Stimulated activated CD4-positive, alpha-beta T cell treated with anti-CD3 and anti-CD28 coated beads, Interleukin-1b, Interleukin-23, amount 100 ng/mL, for 1 hour (primary cell): ENCODE results near the gene VWA5B1.
A peak's percentile ranks its signal among the peaks of the same experiment; 100 is the strongest.
"Not testable (repeated sequence)": the region's sequence is repeated elsewhere in the genome, so short reads cannot be mapped to it uniquely, and the experiment has no call there.

Source experiments
- DNase-seq, 2 donors: peaks; one replicate each; pipeline ENCODE4 v3.0.0-alpha.2; 2020; ENCODE audit warnings: low read depth in 2 of 2

Gene VWA5B1, protein sequence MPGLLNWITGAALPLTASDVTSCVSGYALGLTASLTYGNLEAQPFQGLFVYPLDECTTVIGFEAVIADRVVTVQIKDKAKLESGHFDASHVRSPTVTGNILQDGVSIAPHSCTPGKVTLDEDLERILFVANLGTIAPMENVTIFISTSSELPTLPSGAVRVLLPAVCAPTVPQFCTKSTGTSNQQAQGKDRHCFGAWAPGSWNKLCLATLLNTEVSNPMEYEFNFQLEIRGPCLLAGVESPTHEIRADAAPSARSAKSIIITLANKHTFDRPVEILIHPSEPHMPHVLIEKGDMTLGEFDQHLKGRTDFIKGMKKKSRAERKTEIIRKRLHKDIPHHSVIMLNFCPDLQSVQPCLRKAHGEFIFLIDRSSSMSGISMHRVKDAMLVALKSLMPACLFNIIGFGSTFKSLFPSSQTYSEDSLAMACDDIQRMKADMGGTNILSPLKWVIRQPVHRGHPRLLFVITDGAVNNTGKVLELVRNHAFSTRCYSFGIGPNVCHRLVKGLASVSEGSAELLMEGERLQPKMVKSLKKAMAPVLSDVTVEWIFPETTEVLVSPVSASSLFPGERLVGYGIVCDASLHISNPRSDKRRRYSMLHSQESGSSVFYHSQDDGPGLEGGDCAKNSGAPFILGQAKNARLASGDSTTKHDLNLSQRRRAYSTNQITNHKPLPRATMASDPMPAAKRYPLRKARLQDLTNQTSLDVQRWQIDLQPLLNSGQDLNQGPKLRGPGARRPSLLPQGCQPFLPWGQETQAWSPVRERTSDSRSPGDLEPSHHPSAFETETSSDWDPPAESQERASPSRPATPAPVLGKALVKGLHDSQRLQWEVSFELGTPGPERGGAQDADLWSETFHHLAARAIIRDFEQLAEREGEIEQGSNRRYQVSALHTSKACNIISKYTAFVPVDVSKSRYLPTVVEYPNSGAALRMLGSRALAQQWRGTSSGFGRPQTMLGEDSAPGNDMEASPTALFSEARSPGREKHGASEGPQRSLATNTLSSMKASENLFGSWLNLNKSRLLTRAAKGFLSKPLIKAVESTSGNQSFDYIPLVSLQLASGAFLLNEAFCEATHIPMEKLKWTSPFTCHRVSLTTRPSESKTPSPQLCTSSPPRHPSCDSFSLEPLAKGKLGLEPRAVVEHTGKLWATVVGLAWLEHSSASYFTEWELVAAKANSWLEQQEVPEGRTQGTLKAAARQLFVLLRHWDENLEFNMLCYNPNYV

DNA sequence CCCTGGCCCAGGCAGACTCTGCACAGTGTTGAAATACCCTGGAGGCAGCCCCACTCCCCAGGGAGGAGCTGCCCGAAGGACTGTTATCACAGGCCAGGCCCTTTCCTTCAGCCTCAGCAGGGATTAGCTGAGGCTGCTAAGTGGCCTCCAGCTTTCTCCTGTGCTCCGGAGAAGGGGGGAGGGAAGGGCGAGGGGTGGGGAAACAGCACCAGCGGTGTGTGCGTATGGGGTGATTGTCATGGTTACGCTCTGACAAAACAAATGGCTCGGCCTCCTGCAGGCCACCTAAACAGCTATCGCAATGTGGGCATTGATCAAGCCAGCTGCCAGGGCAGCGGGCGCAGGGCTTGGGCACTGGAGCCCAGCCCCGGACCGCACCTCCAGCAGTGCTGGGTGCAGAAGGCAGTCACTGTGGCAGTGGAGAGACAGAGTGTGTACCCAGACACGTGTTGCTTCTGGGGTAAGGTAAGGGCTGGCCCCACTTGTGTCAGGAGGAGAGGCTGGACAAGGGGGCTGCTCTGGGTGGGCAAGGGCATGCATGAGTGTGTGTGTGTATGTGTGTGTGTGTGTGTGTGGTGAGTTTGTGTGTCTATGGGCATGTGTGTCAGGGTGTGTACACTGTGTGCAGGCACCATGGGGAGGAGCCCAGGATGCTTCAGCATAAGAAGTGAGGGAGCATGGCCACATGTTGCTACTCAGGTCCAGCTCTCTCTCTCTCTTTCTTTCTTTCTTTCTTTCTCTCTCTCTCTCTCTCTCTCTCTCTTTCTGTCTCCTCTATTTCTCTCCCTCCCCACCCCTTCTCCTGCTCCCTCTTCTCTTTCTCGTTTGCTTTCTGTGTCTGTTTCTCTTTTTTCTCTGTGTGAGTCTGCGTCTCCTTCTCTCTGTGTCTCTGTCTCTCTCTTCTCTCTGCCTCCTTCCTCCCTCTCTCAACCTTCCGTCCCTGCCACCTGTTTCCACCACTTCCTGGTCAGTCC, at the start of gene VWA5B1:
Gene VWA5B1, plus strand, starts transcription at position 252 of the 974 bp plus-strand sequence. CDS start 19,727 bp downstream, outside the sequence.
- DNase-seq: no peak

DNA sequence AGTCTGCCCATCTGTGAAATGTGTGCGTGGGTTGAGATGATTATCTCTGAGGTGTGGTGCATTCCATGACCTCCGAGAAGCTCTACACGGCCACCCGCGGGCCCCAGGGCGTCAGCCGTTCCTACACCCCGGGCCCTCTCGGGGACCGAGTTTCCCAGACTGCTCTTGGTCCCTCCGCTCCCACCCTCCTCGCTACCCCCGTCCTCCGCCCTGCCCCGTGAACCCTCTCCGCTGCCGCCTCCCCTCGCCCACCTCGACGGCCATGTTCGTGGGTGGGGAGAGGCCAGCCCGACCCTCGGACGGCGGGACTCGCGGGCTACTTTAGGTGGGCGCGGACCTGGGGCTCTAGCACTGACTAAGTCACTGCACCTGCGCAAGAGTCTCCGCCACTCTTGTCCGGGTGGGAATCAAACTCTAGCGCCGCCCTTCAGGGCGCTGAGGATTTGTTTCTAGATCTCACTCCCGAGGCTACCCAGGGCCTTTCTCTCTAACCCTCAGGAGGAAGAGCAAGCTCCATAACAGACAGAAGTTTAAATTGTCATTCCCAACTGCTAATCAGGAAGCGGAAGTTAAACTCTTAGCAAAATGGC, 47.7 kb upstream of the VWA5B1 start:
- no peak for DNase-seq

DNA sequence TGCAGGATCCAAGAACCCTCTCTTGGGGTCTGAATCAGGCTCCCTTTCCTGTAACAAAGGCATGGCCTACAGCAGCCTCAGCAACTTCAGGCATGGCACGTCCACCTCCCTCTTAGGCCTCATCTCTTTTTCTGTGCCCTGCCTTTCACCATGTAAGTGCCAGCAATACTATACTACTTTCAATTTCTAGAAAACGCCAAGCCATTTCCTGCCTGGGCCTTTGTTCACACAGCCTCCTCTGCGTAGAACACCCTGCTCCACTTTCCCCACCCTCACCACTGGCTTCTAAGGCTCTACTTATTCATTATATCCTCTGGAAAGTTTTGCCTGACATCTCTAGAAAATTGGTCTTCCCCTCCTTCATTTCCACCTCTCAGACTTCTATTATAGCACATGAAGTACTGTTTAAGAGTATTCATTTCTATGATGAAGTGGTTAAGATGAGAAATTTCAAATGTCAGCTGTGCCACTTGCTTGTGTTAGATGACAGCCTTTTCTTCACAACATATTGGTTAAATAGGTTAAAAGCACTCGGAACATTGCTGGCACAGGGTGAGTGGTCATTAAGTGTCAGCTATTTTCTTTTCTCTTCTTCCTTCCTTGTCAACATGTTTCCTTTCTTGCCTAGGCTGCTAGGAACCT, 41.6 kb upstream of the VWA5B1 start:
- peak in 1 of 2 donors; percentile 5 for DNase-seq

DNA sequence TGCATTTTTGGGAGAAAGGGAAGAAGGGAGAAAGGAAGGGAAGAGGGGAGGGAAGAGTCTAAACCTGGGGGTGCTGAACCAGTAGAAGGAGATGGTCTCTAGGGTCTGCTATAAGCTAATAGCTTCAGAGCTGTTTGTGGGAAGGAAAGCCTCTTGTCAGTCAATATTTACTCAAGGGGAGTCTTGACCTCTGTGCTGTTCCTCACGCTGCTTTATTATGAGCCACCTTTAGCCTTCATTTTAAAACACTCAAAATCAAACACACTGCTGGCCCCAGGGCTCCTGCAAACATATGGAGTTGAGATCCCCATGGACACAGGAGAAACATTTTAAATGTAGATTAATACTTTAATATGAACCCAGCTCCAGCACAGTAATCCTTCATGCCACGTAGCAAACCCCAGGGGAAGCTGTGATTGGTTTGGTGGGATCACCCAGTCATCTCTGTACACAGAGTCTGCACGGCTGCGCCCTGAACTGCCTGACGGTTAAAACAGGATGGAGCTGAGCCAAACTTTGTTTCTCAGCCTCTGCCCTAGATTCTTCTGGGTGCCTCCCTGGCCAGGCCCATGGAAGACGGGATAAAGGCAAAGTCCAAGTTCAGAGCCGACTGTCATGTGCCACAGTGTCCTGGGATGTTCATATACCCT, 40.2 kb upstream of the VWA5B1 start:
- no peak for DNase-seq

DNA sequence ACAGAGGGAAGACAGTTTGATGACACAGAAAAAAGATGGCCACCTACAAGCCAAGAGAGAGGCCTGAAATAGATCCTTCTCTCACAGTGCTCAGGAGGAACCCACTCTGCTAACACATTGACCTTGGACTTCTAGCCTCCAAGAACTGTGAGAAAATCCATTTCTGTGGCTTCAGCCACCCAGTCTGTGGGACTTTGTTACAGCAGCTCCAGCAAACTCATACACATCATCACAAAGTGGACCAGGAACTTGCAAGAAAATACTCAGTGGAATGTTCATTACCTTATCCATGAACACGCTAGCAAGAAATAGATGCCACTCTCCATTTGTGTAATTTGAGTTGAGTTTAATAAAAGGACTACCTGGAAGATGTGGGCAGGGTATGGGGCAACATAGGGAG, 38.1 kb upstream of the VWA5B1 start:
- DNase-seq: no peak

DNA sequence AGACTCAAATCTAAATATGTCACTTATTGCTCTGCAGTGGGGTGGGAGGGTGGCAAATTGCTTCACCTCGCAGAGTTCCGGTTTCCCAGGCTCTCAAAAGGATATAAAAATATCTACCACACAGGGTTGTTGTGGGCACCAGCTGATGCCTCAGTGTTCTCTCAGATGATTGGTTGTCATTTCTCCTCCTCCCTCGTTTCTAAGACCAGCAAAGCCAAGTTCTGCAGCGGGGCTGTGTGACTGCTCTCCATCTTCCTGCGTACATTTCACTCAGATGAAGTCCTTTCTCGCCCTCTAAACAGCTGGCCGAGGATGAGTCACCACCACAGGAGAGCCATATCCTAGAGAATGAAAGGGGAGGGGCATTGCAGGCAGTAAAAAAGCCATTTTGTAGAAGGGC, 35.0 kb upstream of the VWA5B1 start:
- DNase-seq: no peak

DNA sequence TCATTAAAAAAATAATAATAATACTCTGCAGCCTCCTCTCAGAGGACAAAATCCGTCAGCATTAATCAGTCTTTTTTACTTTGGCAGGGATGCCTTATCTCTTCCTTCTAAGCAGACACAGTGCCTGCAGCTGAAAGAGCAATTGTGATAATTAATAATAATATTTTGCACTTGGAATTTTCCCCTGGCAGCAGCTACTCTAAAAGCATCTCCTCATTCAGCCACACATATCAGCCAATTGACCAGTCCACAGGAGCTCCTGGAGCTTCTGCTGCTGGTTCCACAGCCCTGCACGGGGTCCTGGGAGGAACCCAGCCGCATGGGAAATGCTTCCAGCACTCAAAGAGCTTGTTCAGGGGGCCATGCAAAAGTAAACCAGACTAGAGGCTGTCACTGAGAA, 31.0 kb upstream of the VWA5B1 start:
- no peak for DNase-seq

DNA sequence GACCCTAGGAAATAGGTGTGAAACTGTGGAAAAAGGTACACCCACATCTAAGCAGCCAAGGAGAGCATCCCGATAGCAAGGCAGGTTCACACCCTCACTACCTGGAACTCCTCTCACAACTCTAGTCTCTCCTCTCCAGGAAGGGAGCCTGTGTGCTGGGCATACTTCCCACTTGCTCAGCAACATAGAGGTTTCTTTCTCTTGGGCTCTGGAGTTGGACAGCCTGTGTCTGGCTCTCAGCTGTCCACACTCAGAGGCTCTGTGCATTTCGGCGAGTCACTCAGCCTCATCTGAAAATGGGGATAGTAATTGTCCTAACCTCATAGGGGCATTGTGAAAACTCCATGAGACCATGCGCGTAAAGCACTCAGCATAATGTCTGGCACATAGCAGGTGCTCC, 29.6 kb upstream of the VWA5B1 start:
- no peak for DNase-seq

DNA sequence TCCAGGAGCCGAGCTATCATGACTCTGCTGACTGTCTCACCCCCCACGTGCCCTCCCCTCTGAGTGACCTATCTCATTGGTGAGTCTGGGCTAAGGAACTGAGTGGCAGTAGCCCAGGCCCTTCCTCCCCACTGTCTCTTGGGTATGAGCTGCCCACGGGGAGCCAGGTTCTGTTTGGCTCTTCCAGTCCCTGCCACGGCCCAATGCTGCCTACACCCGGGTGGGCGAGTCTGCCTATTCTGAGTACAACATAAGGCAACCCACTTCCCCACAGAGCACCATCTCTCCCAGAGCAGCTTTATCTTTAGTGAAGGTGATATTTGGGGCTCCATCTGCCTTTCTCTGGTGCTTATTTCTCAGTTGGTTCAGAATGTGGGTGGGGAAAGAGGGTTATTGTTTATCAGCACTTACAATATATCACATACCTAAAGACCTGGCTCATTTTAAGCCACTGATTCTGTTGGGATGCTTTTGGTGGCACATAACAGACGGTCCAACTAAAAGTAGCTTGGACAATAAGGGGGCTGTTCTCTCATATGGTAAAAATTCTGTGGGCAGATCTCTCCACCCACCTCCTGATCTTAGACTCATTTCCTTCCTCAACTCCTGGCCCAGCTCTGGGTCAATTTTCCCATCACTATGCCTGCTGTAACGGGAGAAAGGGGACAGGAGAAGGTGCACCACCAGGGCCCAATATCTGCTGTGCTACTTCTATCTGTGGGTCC, 27.7 kb upstream of the VWA5B1 start:
- DNase-seq: no peak

DNA sequence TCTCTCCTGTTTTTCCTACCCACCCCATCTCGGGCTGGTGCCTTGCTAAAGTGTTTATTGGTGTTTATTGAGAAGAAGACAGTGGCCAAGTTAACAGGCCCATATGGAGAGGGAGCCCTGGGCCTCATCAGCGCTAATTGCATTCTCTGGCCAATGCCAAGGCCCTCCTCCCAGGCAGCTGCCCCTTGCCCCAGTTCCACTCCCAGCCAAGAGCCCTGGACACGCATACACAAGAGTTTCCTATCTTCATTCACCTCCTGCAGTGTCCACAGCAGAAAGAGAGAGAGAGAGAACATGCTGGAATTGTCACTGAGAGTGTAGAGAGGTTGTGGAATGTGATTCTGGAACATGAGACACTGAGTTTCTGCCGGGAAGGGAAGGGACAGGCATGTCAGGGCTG, 25.4 kb upstream of the VWA5B1 start:
- no peak for DNase-seq

DNA sequence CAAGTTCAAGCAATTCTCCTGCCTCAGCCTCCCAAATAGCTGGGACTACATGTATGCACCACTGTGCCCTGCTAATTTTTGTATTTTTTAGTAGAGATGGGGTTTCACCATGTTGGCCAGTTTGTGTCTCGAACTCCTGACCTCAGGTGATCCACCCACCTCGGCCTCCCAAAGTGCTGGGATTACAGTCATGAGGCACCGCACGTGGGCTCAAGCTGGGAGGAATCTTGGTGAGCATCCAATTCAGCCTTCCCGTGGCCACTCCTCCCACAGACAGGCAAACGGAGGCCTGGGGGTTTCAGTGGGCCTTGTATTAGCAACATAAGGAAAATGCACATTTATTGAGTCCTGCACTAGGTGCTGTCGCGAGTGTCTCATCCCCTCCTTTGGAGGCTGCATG, 24.5 kb upstream of the VWA5B1 start:
- no peak for DNase-seq

DNA sequence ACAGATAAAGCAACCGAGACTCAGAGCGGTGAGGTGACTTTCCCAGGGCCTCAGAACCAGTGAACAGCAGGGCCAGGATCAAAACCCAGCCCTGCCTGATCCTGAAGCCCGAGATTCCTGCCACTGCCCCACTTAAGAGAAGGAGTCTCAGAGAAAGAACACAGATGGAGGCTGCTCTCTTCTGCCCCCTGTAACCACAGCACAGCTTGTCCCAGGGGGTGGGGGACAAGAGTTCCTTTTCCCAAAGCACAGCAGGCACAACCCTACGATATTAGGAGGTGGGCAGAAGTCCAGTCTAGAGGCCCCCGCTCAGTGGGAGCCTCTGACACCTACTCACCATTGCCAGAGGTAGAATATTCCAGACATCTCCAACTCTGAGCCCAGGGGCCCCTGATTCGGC, 24.0 kb upstream of the VWA5B1 start:
- no peak for DNase-seq

DNA sequence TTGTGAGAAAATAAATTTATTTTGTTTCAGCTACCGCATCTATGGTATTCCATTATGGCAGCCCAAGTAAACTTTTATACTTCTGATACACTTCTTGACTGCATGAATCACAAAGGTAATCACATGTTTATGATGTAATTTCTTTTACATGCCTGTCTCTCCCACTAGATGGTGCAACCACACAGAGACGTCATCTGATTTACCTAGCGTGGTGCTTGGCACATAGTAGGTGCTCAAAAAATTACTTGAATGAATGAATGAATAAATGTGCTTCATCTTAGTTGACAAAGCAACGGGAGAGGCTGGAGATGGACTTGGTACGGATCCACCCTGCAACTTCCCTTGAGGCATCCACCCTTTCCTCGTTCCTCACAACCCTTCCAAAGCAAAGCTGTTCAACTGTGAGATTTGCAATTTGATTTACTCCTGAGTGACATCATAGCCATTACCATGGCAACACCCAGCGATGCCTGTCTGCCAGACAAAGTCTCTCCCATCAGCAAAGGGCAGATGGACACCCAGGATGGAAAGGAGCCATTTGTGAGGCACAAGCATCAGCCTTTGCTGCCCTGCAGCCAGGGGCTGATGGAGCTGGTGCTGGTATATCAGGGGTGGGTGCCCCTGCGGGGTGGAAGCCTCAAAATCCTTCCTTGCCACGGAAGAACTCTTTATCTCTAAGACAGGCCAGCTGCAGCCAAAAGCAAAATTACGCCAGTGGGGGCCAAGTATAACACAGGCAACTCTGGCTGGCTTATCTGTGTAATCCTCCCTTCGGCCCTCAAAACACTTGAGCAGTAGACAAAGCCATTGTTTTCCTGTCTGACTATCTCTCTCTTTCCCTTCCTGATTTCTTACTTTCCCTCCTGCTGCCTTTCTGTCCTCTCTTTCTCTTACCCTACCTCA, 18.9 kb upstream of the VWA5B1 start:
- DNase-seq: no peak

DNA sequence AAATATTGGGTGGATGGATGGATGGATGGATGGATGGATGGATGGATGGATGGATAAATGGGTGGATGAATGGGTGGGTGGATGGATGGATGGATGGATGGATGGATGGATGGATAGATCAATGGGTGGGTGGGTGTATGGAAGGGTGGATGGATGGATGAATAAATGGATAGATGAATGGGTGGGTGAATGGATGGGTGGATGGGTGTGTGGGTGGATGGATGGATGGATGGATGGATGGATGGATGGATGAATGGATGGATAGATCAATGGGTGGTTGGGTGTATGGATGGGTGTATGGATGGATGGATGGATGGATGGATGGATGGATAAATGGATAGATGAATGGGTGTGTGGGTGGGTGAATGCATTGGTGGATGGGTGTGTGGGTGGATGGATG, 17.0 kb upstream of the VWA5B1 start:
- DNase-seq: not testable (repeated sequence)

DNA sequence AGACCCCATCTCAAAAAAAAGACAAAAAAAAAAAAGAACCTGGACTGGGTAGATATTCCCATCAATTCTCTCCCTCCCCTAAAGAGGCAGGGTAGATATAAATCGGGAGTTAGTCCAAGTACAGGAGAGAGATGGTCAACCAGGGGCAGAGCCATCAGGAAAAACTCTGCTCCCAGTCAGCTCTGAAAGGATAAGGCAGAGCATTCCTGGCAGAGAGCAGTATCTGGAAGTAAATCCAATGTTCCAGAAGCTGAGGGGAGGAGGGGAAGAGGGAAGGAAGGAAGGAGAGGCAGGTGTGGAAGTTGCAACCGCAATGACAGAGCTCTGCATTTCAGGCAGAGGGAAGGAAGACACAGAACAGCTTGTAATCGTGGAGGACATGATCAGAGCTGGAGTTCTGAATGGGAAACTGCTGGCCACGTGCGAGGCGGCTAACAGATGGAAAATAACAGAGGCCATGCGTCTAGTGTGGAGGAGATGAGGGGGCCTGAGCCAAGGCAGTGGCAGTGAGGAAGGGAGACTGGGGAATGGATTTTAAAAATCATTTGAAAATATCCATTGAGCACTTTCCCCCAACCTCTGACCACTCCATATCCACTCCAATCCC, 15.3 kb upstream of the VWA5B1 start:
- DNase-seq: no peak

DNA sequence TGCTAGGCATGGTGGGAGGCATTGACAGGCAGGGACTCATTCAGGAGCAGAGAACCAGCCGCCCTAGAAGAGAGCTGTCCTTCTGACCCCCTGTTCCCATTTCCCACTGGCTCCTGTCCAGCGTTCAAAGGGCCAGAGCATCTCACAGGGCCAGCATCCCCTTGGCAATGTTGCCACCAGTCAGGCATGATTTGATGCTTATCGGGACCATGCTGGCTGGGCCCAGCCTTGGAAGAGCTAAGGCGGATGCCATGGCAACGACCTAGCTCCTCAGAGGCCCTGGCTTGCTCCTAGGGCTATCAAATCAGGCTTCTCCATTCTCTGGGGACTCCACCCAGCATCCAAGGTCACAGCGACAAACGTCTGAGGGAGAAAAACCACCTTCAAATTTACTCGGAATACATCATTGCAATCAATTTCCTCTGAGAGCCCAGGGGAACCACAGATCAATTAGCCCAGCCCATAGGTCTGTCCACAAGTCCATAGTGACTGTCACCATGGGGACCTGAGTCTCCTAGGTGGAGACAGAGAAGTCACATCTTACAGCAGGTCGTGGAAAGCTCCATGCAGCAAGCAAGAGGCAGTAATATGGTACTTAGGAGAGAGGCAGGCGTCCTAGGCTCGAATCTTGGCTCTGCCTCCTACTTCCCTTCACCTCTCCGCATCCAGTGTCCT, 14.1 kb upstream of the VWA5B1 start:
- DNase-seq: no peak

DNA sequence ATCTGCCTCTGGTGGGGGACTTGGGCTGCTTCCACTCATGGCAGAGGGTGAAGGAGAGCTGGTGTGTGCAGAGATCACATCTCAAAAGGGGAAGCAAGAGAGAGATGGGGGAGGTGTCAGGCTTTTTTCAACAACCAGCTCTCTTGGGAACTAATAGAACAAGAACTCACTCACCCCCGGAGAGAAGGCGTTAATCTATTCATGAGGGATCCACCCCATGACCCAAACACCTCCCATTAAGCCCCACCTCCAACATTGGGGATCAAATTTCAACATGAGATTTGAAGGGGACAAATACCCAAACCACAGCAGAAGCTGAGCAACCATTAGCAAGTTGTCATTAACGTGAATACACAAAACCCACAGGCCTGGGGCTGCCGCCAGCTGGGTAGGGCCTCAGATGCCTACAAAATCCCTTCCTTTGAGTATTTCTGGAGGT, 12.0 kb upstream of the VWA5B1 start:
- DNase-seq: no peak
